DOHH2 (cell line): ENCODE results near the gene TDRKH.

Source experiments
- H3F3A ChIP-seq: fragments of 200-600 bp; sonication (generic), shearing (Covaris generic); 2 replicates; pipeline ENCODE4 v1.6.0; 2016; ENCODE audit warnings: antibody characterized with exemption, mild to moderate bottlenecking; ENCODE audit not compliant: control insufficient read depth, insufficient read depth
- H3K27ac ChIP-seq: fragments of 200-600 bp; sonication (generic); 2 replicates; pipeline ENCODE4 v1.5.1; 2014; ENCODE audit warnings: low read depth, mild to moderate bottlenecking, low read length, moderate library complexity
- H3K27me3 ChIP-seq: fragments of 200-600 bp; sonication (generic); 2 replicates; pipeline ENCODE4 v1.6.1; 2014; ENCODE audit warnings: mild to moderate bottlenecking, low read length, mixed read lengths; ENCODE audit not compliant: control insufficient read depth
- H3K36me3 ChIP-seq: fragments of 200-600 bp; sonication (generic); 2 replicates; pipeline ENCODE4 v1.6.1; 2014; ENCODE audit warnings: mild to moderate bottlenecking, low read length, moderate library complexity, mixed read lengths; ENCODE audit not compliant: control insufficient read depth
- H3K4me1 ChIP-seq: fragments of 200-600 bp; sonication (generic); 2 replicates; pipeline ENCODE4 v1.6.1; 2014; ENCODE audit warnings: mild to moderate bottlenecking, low read length, mixed read lengths; ENCODE audit not compliant: control insufficient read depth
- H3K4me2 ChIP-seq: fragments of 200-600 bp; sonication (generic); 2 replicates; pipeline ENCODE4 v1.6.0; 2014; ENCODE audit warnings: mild to moderate bottlenecking, low read length, moderate library complexity
- H3K4me3 ChIP-seq: fragments of 200-600 bp; sonication (generic); 2 replicates; pipeline ENCODE4 v1.5.1; 2014; ENCODE audit warnings: mild to moderate bottlenecking, low read length, mixed read lengths
- H3K79me2 ChIP-seq: fragments of 200-600 bp; sonication (generic); 2 replicates; pipeline ENCODE4 v1.6.1; 2014; ENCODE audit warnings: mild to moderate bottlenecking, low read length, mixed read lengths; ENCODE audit not compliant: control insufficient read depth
- H3K9me2 ChIP-seq: fragments of 200-600 bp; sonication (generic); replicated peaks from 2 replicates; pipeline ENCODE4 v1.6.1; 2014; ENCODE audit warnings: mild to moderate bottlenecking, low read length, mixed read lengths; ENCODE audit not compliant: control insufficient read depth
- H3K9me3 ChIP-seq: fragments of 200-600 bp; sonication (generic); 2 replicates; pipeline ENCODE4 v1.6.1; 2014; ENCODE audit warnings: antibody characterized with exemption, low read length, mixed read lengths; ENCODE audit not compliant: control insufficient read depth, insufficient read depth
- H4K20me1 ChIP-seq: fragments of 200-600 bp; sonication (generic); 2 replicates; pipeline ENCODE4 v1.6.0; 2014; ENCODE audit warnings: low read depth, mild to moderate bottlenecking, antibody characterized with exemption, low read length, moderate library complexity; ENCODE audit not compliant: control insufficient read depth, insufficient read depth
- CTCF ChIP-seq: fragments of 200-600 bp; sonication (generic); IDR thresholded peaks from one replicate; pipeline ENCODE4 v1.5.1; 2014; ENCODE audit warnings: antibody characterized with exemption, mild to moderate bottlenecking, low read depth, low read length; ENCODE audit not compliant: poor library complexity, severe bottlenecking
- EZH2phosphoT487 ChIP-seq: fragments of 200-600 bp; sonication (generic); IDR thresholded peaks from 2 replicates; pipeline ENCODE4 v1.6.1; 2017; ENCODE audit warnings: borderline replicate concordance, mild to moderate bottlenecking, antibody characterized with exemption, low read length, moderate library complexity, mixed read lengths

Gene TDRKH

GRCh38 chr1:151759241-151759640, 31.1 kb downstream of the TDRKH start:
- no peaks in the 10 kb centered on the region for H3K9me3 ChIP-seq
- H3F3A ChIP-seq: peaks cover 5% of the 10 kb centered on the region; the same call in 1 of the 2 replicates
- H3K79me2 ChIP-seq: peaks cover 20% of the 10 kb centered on the region
- TF ChIP-seq CTCF (no peak), EZH2phosphoT487 (no peak)
- no peak overlapping the region for H3K4me3 ChIP-seq
- no peaks in the 10 kb centered on the region for H3K27me3 ChIP-seq
- H3K27ac ChIP-seq: no peak overlapping the region
- H3K9me2 ChIP-seq: no peaks in the 10 kb centered on the region
- H3K4me2 ChIP-seq: no peak overlapping the region
- H3K36me3 ChIP-seq: peaks cover 45% of the 10 kb centered on the region
- no peaks in the 10 kb centered on the region for H4K20me1 ChIP-seq
- H3K4me1 ChIP-seq: peaks cover 11% of the 10 kb centered on the region

- TF ChIP-seq CTCF (no peak), EZH2phosphoT487 (no peak)
- peaks cover 30% of the 10 kb centered on the region for H3K36me3 ChIP-seq
- H3F3A ChIP-seq: no peaks in the 10 kb centered on the region
- no peaks in the 10 kb centered on the region for H3K9me3 ChIP-seq
- H3K9me2 ChIP-seq: no peaks in the 10 kb centered on the region
- peaks cover 4% of the 10 kb centered on the region; the same call in 1 of the 2 replicates for H3K4me1 ChIP-seq
- no peak overlapping the region for H3K27ac ChIP-seq
- H3K4me3 ChIP-seq: no peak overlapping the region
- H3K27me3 ChIP-seq: no peaks in the 10 kb centered on the region
- no peaks in the 10 kb centered on the region for H4K20me1 ChIP-seq
- no peak overlapping the region for H3K4me2 ChIP-seq
- H3K79me2 ChIP-seq: no peaks in the 10 kb centered on the region
Observed at GRCh38 chr1:151756291-151756690, 34.0 kb downstream of the TDRKH start.

- Histone ChIP-seq H3K4me2 (no peak overlapping the region), H3K4me3 (no peak overlapping the region), H3K36me3 (no peaks in the 10 kb centered on the region), H3K27me3 (peaks cover 36% of the 10 kb centered on the region), H3K79me2 (no peaks in the 10 kb centered on the region), H3K4me1 (no peaks in the 10 kb centered on the region), H4K20me1 (no peaks in the 10 kb centered on the region), H3K9me3 (peaks cover 14% of the 10 kb centered on the region), H3F3A (no peaks in the 10 kb centered on the region), H3K9me2 (no peaks in the 10 kb centered on the region), H3K27ac (no peak overlapping the region)
- no peak for TF ChIP-seq CTCF
- TF ChIP-seq EZH2phosphoT487: no peak
Observed at GRCh38 chr1:151741516-151741915, 48.8 kb downstream of the TDRKH start.
